Endothelial cell of umbilical vein (primary cell): ENCODE data around the gene AHNAK2. TPM values are rescaled to one million over a fixed set of nuclear protein-coding genes. Genes with fewer than 3 reads are reported as not detected.

Source experiments
- BruUV-seq: library from RNA; stranded (reverse); fragments of 400-500 nt; replicated peaks from 2 replicates; lab custom pipeline; 2021; lab: Mats Ljungman, UMichigan
- CTCF ChIA-PET: fragments of 300-600, 350-600 bp; sonication (Branson Sonifier 250); formaldehyde crosslinking; loops from one replicate; lab custom pipeline; 2021; ENCODE audit warnings: antibody characterized with exemption, inconsistent platforms; lab: Charles Lee
- POLR2A ChIA-PET: fragments of 300-600, 350-600 bp; sonication (Branson Sonifier 250); formaldehyde crosslinking; loops from one replicate; lab custom pipeline; 2021; ENCODE audit warnings: antibody characterized with exemption, inconsistent platforms; lab: Charles Lee
- DNase-seq: peaks from one replicate; pipeline ENCODE4 v3.0.0-alpha.2; 2011; ENCODE audit warnings: low read depth, low spot score
- FAIRE-seq: peaks from 2 replicates; lab custom pipeline; 2011; peaks lifted over from hg19 to GRCh38; lab: Jason Lieb, UNC
- H2AFZ ChIP-seq: 2 replicates; pipeline ENCODE4 v1.6.0; 2012; ENCODE audit warnings: low read depth, low read length, control low read depth, inconsistent platforms
- H3K27ac ChIP-seq: 2 replicates; pipeline ENCODE4 v1.5.1; 2011; ENCODE audit warnings: low read depth, mild to moderate bottlenecking, control low read depth, low read length, moderate library complexity; ENCODE audit not compliant: insufficient read depth
- H3K27me3 ChIP-seq, 2 experiments: 2 replicates each; pipeline versions ENCODE4 v1.6.0 to v1.6.1; 2011; ENCODE audit warnings: low read length in 2 of 2, mixed read lengths in 1 of 2; ENCODE audit not compliant: control insufficient read depth in 2 of 2, insufficient read depth in 2 of 2
- H3K36me3 ChIP-seq, 2 experiments: 2 replicates in 1 of 2; 3 replicates in 1 of 2; pipeline ENCODE4 v1.5.1; 2011; ENCODE audit warnings: low read length in 2 of 2, mild to moderate bottlenecking in 1 of 2, moderate library complexity in 1 of 2; ENCODE audit not compliant: control insufficient read depth in 2 of 2, insufficient read depth in 2 of 2; ENCODE audit errors: extremely low read depth in 1 of 2
- H3K4me1 ChIP-seq: 3 replicates; pipeline ENCODE4 v1.5.1; 2011; ENCODE audit warnings: mild to moderate bottlenecking, low read length; ENCODE audit not compliant: control insufficient read depth, insufficient read depth; ENCODE audit errors: extremely low read depth
- H3K4me2 ChIP-seq: 2 replicates; pipeline ENCODE4 v1.6.1; 2011; ENCODE audit warnings: low read length, control low read depth, mixed read lengths; ENCODE audit not compliant: insufficient read depth
- H3K4me3 ChIP-seq, 3 experiments: fragments of 200-600 bp in 1 of 3; sonication (generic), shearing (Covaris generic) in 1 of 3; replicated peaks in 1 of 3; 2 replicates each; pipeline ENCODE4 v1.5.1; 2011 to 2016; ENCODE audit warnings: control low read depth in 3 of 3, low read length in 3 of 3, mild to moderate bottlenecking in 2 of 3, inconsistent platforms in 1 of 3, low read depth in 1 of 3, moderate library complexity in 1 of 3; ENCODE audit not compliant: insufficient read depth in 1 of 3
- H3K79me2 ChIP-seq: 2 replicates; pipeline ENCODE4 v1.6.0; 2012; ENCODE audit warnings: low read length, inconsistent platforms; ENCODE audit not compliant: control insufficient read depth, insufficient read depth
- H3K9ac ChIP-seq: replicated peaks from 2 replicates; pipeline ENCODE3; 2011; ENCODE audit warnings: low read length, control low read depth; ENCODE audit not compliant: insufficient read depth; ENCODE audit errors: extremely low read depth
- H3K9me1 ChIP-seq: replicated peaks from 3 replicates; pipeline ENCODE4 v1.6.0; 2011; ENCODE audit warnings: mild to moderate bottlenecking, low read length; ENCODE audit not compliant: control insufficient read depth, insufficient read depth; ENCODE audit errors: extremely low read depth
- H3K9me3 ChIP-seq: replicated peaks from 2 replicates; pipeline ENCODE4 v1.5.1; 2012; ENCODE audit warnings: low read length, inconsistent platforms; ENCODE audit not compliant: control insufficient read depth, insufficient read depth
- H4K20me1 ChIP-seq: replicated peaks from 2 replicates; pipeline ENCODE3; 2011; ENCODE audit warnings: mild to moderate bottlenecking, low read length; ENCODE audit not compliant: control insufficient read depth, insufficient read depth; ENCODE audit errors: extremely low read depth
- CTCF ChIP-seq, 2 donors: IDR thresholded peaks; 1 replicate in 1 of 2; 2 replicates in 1 of 2; pipeline ENCODE4 v1.5.1; 2011; ENCODE audit warnings: low read length in 2 of 2, mild to moderate bottlenecking in 2 of 2, moderate library complexity in 2 of 2, control low read depth in 1 of 2, inconsistent platforms in 1 of 2, low read depth in 1 of 2; ENCODE audit not compliant: insufficient read depth in 1 of 2; ENCODE audit errors: extremely low read depth in 1 of 2
- EZH2 ChIP-seq: IDR thresholded peaks from 2 replicates; pipeline ENCODE4 v1.6.1; 2012; ENCODE audit warnings: borderline replicate concordance, low read depth, mild to moderate bottlenecking, moderate library complexity, low read length, inconsistent platforms; ENCODE audit not compliant: severe bottlenecking
- FOS ChIP-seq: IDR thresholded peaks from 2 replicates; pipeline ENCODE4 v1.6.1; 2011; ENCODE audit warnings: mild to moderate bottlenecking, low read length, moderate library complexity, borderline replicate concordance; ENCODE audit not compliant: insufficient read depth
- GATA2 ChIP-seq: IDR thresholded peaks from 2 replicates; pipeline ENCODE4 v1.7.0; 2011; ENCODE audit warnings: low read depth, mild to moderate bottlenecking, moderate library complexity, mixed read lengths, low read length; ENCODE audit not compliant: insufficient read length, insufficient read depth
- JUN ChIP-seq: IDR thresholded peaks from 2 replicates; pipeline ENCODE4 v1.6.1; 2011; ENCODE audit warnings: borderline replicate concordance, low read depth; ENCODE audit not compliant: insufficient read length, insufficient read depth
- MAX ChIP-seq: IDR thresholded peaks from 2 replicates; pipeline ENCODE4 v1.6.1; 2011; ENCODE audit not compliant: insufficient read depth, insufficient read length
- MYC ChIP-seq: IDR thresholded peaks from one replicate; pipeline ENCODE4 v1.6.1; 2011; ENCODE audit warnings: mild to moderate bottlenecking, low read depth, low read length
- POLR2A ChIP-seq: IDR thresholded peaks from 2 replicates; pipeline ENCODE4 v1.6.1; 2012; ENCODE audit warnings: low read depth, mild to moderate bottlenecking, control low read depth, low read length
- POLR2AphosphoS5 ChIP-seq: IDR thresholded peaks from 2 replicates; pipeline ENCODE4 v1.6.1; 2012; ENCODE audit warnings: low read depth, mild to moderate bottlenecking, control low read depth, low read length, moderate library complexity; ENCODE audit not compliant: insufficient read depth
- dilution Hi-C: fragments of 300-500 bp; cut with MboI; formaldehyde crosslinking; loops from one replicate; pipeline ENCODE4 v1.15.0; 2019; ENCODE audit warnings: low sequenced_read_pairs; ENCODE audit not compliant: extremely low pct_ligation_motif_present
- intact Hi-C: fragments of 100-400 bp; cut with micrococcal nuclease; formaldehyde crosslinking; loops from one replicate; pipeline ENCODE4 v1.10.0; 2022
- polyA plus RNA-seq, 4 experiments: library from polyadenylated mRNA; depleted of rRNA in 3 of 4; stranded (reverse) in 3 of 4; unstranded in 1 of 4; fragments of >200 nt; gene quantifications; 2 replicates each; pipeline versions ENCODE4 v1.2.1 to v1.2.3, GENCODE V29; 2011 to 2012; ENCODE audit warnings: missing spikeins in 1 of 4
- total RNA-seq: library from RNA; stranded (reverse); gene quantifications from 2 replicates; pipeline ENCODE4 v1.2.3, GENCODE V29; 2021

The AHNAK2 gene
- total and polyA plus RNA-seq, 2 donors (not counting 3 experiments of a cell fraction or from before 2014, with no cell fraction given) = 17.7 to 68.7 TPM

- dilution Hi-C loops = no loop called here
- H3K36me3 ChIP-seq = no peaks in the 10 kb centered on the region
- BruUV-seq = no TSS peak
- no peaks in the 10 kb centered on the region for H4K20me1 ChIP-seq
- no peaks in the 10 kb centered on the region for H3K9me1 ChIP-seq
- ChIA-PET CTCF (interaction anchor here (0.7 to 3.5 kb wide), 4 partner anchors 65 to 196 kb away, joined by 3 to 17 read pairs (median 4); no protein-coding TSS in a partner anchor), POLR2A (no interaction called here)
- no peak overlapping the region for H3K9ac ChIP-seq
- H3K4me2 ChIP-seq = no peak overlapping the region
- H3K27me3 ChIP-seq = no peaks in the 10 kb centered on the region
- TF ChIP-seq POLR2A (no peak), JUN (no peak), POLR2AphosphoS5 (no peak), GATA2 (no peak), EZH2 (no peak), FOS (no peak), CTCF (IDR thresholded peaks at IDR 0.05; ENCODE audit: extremely low read depth in 1 of 2, insufficient read depth in 1 of 2, low read depth in 1 of 2, low read length in 2 of 2) (no peak), MYC (no peak), MAX (no peak)
- DNase-seq (no peak), FAIRE-seq (no peak)
- H3K79me2 ChIP-seq = peaks cover 55% of the 10 kb centered on the region
- H3K4me3 ChIP-seq = no peak overlapping the region
- no peaks in the 10 kb centered on the region for H3K9me3 ChIP-seq
- H3K4me1 ChIP-seq = peaks cover 34% of the 10 kb centered on the region
- no peak overlapping the region for H2AFZ ChIP-seq
- intact Hi-C loops = no loop called here
- no peak overlapping the region for H3K27ac ChIP-seq
These were observed 13.6 kb downstream of the AHNAK2 start for GRCh38 chr14:104964546-104964945.
